Endothelial cell of umbilical vein (primary cell): ENCODE data around the gene DEPDC4. TPM values are rescaled to one million over a fixed set of nuclear protein-coding genes. Genes with fewer than 3 reads are reported as not detected.

Experiments
- BruUV-seq: library from RNA; stranded (reverse); fragments of 400-500 nt; replicated peaks from 2 replicates; lab custom pipeline; 2021; lab: Mats Ljungman, UMichigan
- CTCF ChIA-PET: fragments of 300-600, 350-600 bp; sonication (Branson Sonifier 250); formaldehyde crosslinking; loops from one replicate; lab custom pipeline; 2021; ENCODE audit warnings: antibody characterized with exemption, inconsistent platforms; lab: Charles Lee
- POLR2A ChIA-PET: fragments of 300-600, 350-600 bp; sonication (Branson Sonifier 250); formaldehyde crosslinking; loops from one replicate; lab custom pipeline; 2021; ENCODE audit warnings: antibody characterized with exemption, inconsistent platforms; lab: Charles Lee
- DNase-seq: peaks from one replicate; pipeline ENCODE4 v3.0.0-alpha.2; 2011; ENCODE audit warnings: low read depth, low spot score
- FAIRE-seq: peaks from 2 replicates; lab custom pipeline; 2011; peaks lifted over from hg19 to GRCh38; lab: Jason Lieb, UNC
- H2AFZ ChIP-seq: 2 replicates; pipeline ENCODE4 v1.6.0; 2012; ENCODE audit warnings: low read depth, low read length, control low read depth, inconsistent platforms
- H3K27ac ChIP-seq: 2 replicates; pipeline ENCODE4 v1.5.1; 2011; ENCODE audit warnings: low read depth, mild to moderate bottlenecking, control low read depth, low read length, moderate library complexity; ENCODE audit not compliant: insufficient read depth
- H3K27me3 ChIP-seq, 2 experiments: 2 replicates each; pipeline versions ENCODE4 v1.6.0 to v1.6.1; 2011; ENCODE audit warnings: low read length in 2 of 2, mixed read lengths in 1 of 2; ENCODE audit not compliant: control insufficient read depth in 2 of 2, insufficient read depth in 2 of 2
- H3K36me3 ChIP-seq, 2 experiments: 2 replicates in 1 of 2; 3 replicates in 1 of 2; pipeline ENCODE4 v1.5.1; 2011; ENCODE audit warnings: low read length in 2 of 2, mild to moderate bottlenecking in 1 of 2, moderate library complexity in 1 of 2; ENCODE audit not compliant: control insufficient read depth in 2 of 2, insufficient read depth in 2 of 2; ENCODE audit errors: extremely low read depth in 1 of 2
- H3K4me1 ChIP-seq: 3 replicates; pipeline ENCODE4 v1.5.1; 2011; ENCODE audit warnings: mild to moderate bottlenecking, low read length; ENCODE audit not compliant: control insufficient read depth, insufficient read depth; ENCODE audit errors: extremely low read depth
- H3K4me2 ChIP-seq: 2 replicates; pipeline ENCODE4 v1.6.1; 2011; ENCODE audit warnings: low read length, control low read depth, mixed read lengths; ENCODE audit not compliant: insufficient read depth
- H3K4me3 ChIP-seq, 3 experiments: fragments of 200-600 bp in 1 of 3; sonication (generic), shearing (Covaris generic) in 1 of 3; replicated peaks in 1 of 3; 2 replicates each; pipeline ENCODE4 v1.5.1; 2011 to 2016; ENCODE audit warnings: control low read depth in 3 of 3, low read length in 3 of 3, mild to moderate bottlenecking in 2 of 3, inconsistent platforms in 1 of 3, low read depth in 1 of 3, moderate library complexity in 1 of 3; ENCODE audit not compliant: insufficient read depth in 1 of 3
- H3K79me2 ChIP-seq: 2 replicates; pipeline ENCODE4 v1.6.0; 2012; ENCODE audit warnings: low read length, inconsistent platforms; ENCODE audit not compliant: control insufficient read depth, insufficient read depth
- H3K9ac ChIP-seq: replicated peaks from 2 replicates; pipeline ENCODE3; 2011; ENCODE audit warnings: low read length, control low read depth; ENCODE audit not compliant: insufficient read depth; ENCODE audit errors: extremely low read depth
- H3K9me1 ChIP-seq: replicated peaks from 3 replicates; pipeline ENCODE4 v1.6.0; 2011; ENCODE audit warnings: mild to moderate bottlenecking, low read length; ENCODE audit not compliant: control insufficient read depth, insufficient read depth; ENCODE audit errors: extremely low read depth
- H3K9me3 ChIP-seq: replicated peaks from 2 replicates; pipeline ENCODE4 v1.5.1; 2012; ENCODE audit warnings: low read length, inconsistent platforms; ENCODE audit not compliant: control insufficient read depth, insufficient read depth
- H4K20me1 ChIP-seq: replicated peaks from 2 replicates; pipeline ENCODE3; 2011; ENCODE audit warnings: mild to moderate bottlenecking, low read length; ENCODE audit not compliant: control insufficient read depth, insufficient read depth; ENCODE audit errors: extremely low read depth
- CTCF ChIP-seq, 2 donors: IDR thresholded peaks; 1 replicate in 1 of 2; 2 replicates in 1 of 2; pipeline ENCODE4 v1.5.1; 2011; ENCODE audit warnings: low read length in 2 of 2, mild to moderate bottlenecking in 2 of 2, moderate library complexity in 2 of 2, control low read depth in 1 of 2, inconsistent platforms in 1 of 2, low read depth in 1 of 2; ENCODE audit not compliant: insufficient read depth in 1 of 2; ENCODE audit errors: extremely low read depth in 1 of 2
- EZH2 ChIP-seq: IDR thresholded peaks from 2 replicates; pipeline ENCODE4 v1.6.1; 2012; ENCODE audit warnings: borderline replicate concordance, low read depth, mild to moderate bottlenecking, moderate library complexity, low read length, inconsistent platforms; ENCODE audit not compliant: severe bottlenecking
- GATA2 ChIP-seq: IDR thresholded peaks from 2 replicates; pipeline ENCODE4 v1.7.0; 2011; ENCODE audit warnings: low read depth, mild to moderate bottlenecking, moderate library complexity, mixed read lengths, low read length; ENCODE audit not compliant: insufficient read length, insufficient read depth
- JUN ChIP-seq: IDR thresholded peaks from 2 replicates; pipeline ENCODE4 v1.6.1; 2011; ENCODE audit warnings: borderline replicate concordance, low read depth; ENCODE audit not compliant: insufficient read length, insufficient read depth
- MAX ChIP-seq: IDR thresholded peaks from 2 replicates; pipeline ENCODE4 v1.6.1; 2011; ENCODE audit not compliant: insufficient read depth, insufficient read length
- MYC ChIP-seq: IDR thresholded peaks from one replicate; pipeline ENCODE4 v1.6.1; 2011; ENCODE audit warnings: mild to moderate bottlenecking, low read depth, low read length
- POLR2A ChIP-seq: IDR thresholded peaks from 2 replicates; pipeline ENCODE4 v1.6.1; 2012; ENCODE audit warnings: low read depth, mild to moderate bottlenecking, control low read depth, low read length
- dilution Hi-C: fragments of 300-500 bp; cut with MboI; formaldehyde crosslinking; loops from one replicate; pipeline ENCODE4 v1.15.0; 2019; ENCODE audit warnings: low sequenced_read_pairs; ENCODE audit not compliant: extremely low pct_ligation_motif_present
- intact Hi-C: fragments of 100-400 bp; cut with micrococcal nuclease; formaldehyde crosslinking; loops from one replicate; pipeline ENCODE4 v1.10.0; 2022
- polyA plus RNA-seq, 4 experiments: library from polyadenylated mRNA; depleted of rRNA in 3 of 4; stranded (reverse) in 3 of 4; unstranded in 1 of 4; fragments of >200 nt; gene quantifications; 2 replicates each; pipeline versions ENCODE4 v1.2.1 to v1.2.3, GENCODE V29; 2011 to 2012; ENCODE audit warnings: missing spikeins in 1 of 4
- total RNA-seq: library from RNA; stranded (reverse); gene quantifications from 2 replicates; pipeline ENCODE4 v1.2.3, GENCODE V29; 2021

The DEPDC4 gene
- total and polyA plus RNA-seq, 2 donors (not counting 3 experiments of a cell fraction or from before 2014, with no cell fraction given) = 0.15 to 0.66 TPM

- intact Hi-C loops (loop anchor here (1.0 to 5.0 kb wide), 5 partner anchors 45 to 297 kb away; partner anchors contain the start of genes ACTR6 and BLTP3B), dilution Hi-C loops (no loop called here)
- FAIRE-seq (no peak), DNase-seq (peak; percentile 51)
- TF ChIP-seq POLR2A (no peak), JUN (no peak), MYC (no peak), EZH2 (no peak), CTCF (IDR thresholded peaks at IDR 0.05; ENCODE audit: extremely low read depth in 1 of 2, insufficient read depth in 1 of 2, low read depth in 1 of 2, low read length in 2 of 2) (no peak), MAX (no peak), GATA2 (no peak)
- Histone ChIP-seq H3K27me3 (no peaks in the 10 kb centered on the region), H2AFZ (peak overlapping the region; percentile 58), H3K4me2 (peak overlapping the region; percentile 95), H3K9ac (peak overlapping the region; percentile 89), H3K9me1 (no peaks in the 10 kb centered on the region), H3K4me3 (peak overlapping the region; percentile 78 to 97 (median 95)), H3K9me3 (no peaks in the 10 kb centered on the region), H3K27ac (peak overlapping the region; percentile 77), H4K20me1 (peaks cover 5% of the 10 kb centered on the region), H3K79me2 (peaks cover 48% of the 10 kb centered on the region), H3K4me1 (peaks cover 19% of the 10 kb centered on the region), H3K36me3 (no peaks in the 10 kb centered on the region)
- CTCF ChIA-PET = interaction anchor here (0.6 to 3.1 kb wide), 7 partner anchors 9 to 1867 kb away, joined by 3 to 20 read pairs (median 4); no protein-coding TSS in a partner anchor
- BruUV-seq = no TSS peak
- POLR2A ChIA-PET = interaction anchor here (0.6 to 0.7 kb wide), 2 partner anchors 36 to 528 kb away, joined by 4 to 5 read pairs; no protein-coding TSS in a partner anchor
These were observed 863 bp upstream of the DEPDC4 start for GRCh38 chr12:100267603-100268281.
